ENCODE results near the gene CLPSL2. TPM values are rescaled to one million over a fixed set of nuclear protein-coding genes. Genes with fewer than 3 reads are reported as not detected.

CLPSL2 gene
- polyA plus RNA-seq, 1 experiment = not detected

- Histone ChIP-seq H3K27me3 (ENCODE audit: control insufficient read depth, insufficient read depth, low read length) (no peaks in the 10 kb centered on the region), H3K27ac (ENCODE audit: low read depth, low read length) (no peak overlapping the region), H3K9me3 (ENCODE audit: control insufficient read depth, insufficient read depth, low read length) (no peaks in the 10 kb centered on the region; the same call in 1 of the 2 replicates), H3K4me3 (ENCODE audit: low read depth, low read length) (no peak overlapping the region)
- TF ChIP-seq CTCF (IDR thresholded peaks at IDR 0.05; ENCODE audit: low read depth, low read length) = no peak
- ChIA-PET CTCF (interaction anchor here (0.7 kb wide), 1 partner anchor 44 kb away, joined by 3 read pairs; no protein-coding TSS in a partner anchor), POLR2A (no interaction called here)
- DNase-seq (ENCODE audit: low read depth, low spot score) = no peak
Measured at GRCh38 chr6:35729722-35730121, 46.7 kb upstream of the CLPSL2 start.

- Histone ChIP-seq H3K27me3 (ENCODE audit: control insufficient read depth, insufficient read depth, low read length) (no peaks in the 10 kb centered on the region), H3K4me3 (ENCODE audit: low read depth, low read length) (peak overlapping the region; percentile 38), H3K9me3 (ENCODE audit: control insufficient read depth, insufficient read depth, low read length) (no peaks in the 10 kb centered on the region; the same call in 1 of the 2 replicates), H3K27ac (ENCODE audit: low read depth, low read length) (no peak overlapping the region)
- DNase-seq (ENCODE audit: low read depth, low spot score) = no peak
- POLR2A ChIA-PET = interaction anchor here (1.5 kb wide), 1 partner anchor 61 kb away, joined by 4 read pairs; no protein-coding TSS in a partner anchor
- CTCF ChIA-PET = interaction anchor here (3.6 kb wide), 1 partner anchor 146 kb away, joined by 22 read pairs; no protein-coding TSS in a partner anchor
- no peak for TF ChIP-seq CTCF (IDR thresholded peaks at IDR 0.05; ENCODE audit: low read depth, low read length)
Measured at GRCh38 chr6:35730745-35731413, 45.5 kb upstream of the CLPSL2 start.

GRCh38 chr6:35731414-35731735, 45.0 kb upstream of the CLPSL2 start:
- H3K4me3 ChIP-seq (ENCODE audit: low read depth, low read length) = peak overlapping the region; percentile 73
- ChIA-PET CTCF (interaction anchor here (0.5 to 3.6 kb wide), 3 partner anchors 131 to 209 kb away, joined by 4 to 22 read pairs (median 6); no protein-coding TSS in a partner anchor), POLR2A (interaction anchor here (0.9 to 1.5 kb wide), 2 partner anchors 9 to 62 kb away, joined by 3 to 4 read pairs; no protein-coding TSS in a partner anchor)
- no peak for DNase-seq (ENCODE audit: low read depth, low spot score)
- H3K27ac ChIP-seq (ENCODE audit: low read depth, low read length) = peak overlapping the region; percentile 91
- TF ChIP-seq CTCF (IDR thresholded peaks at IDR 0.05; ENCODE audit: low read depth, low read length) = no peak
- H3K27me3 ChIP-seq (ENCODE audit: control insufficient read depth, insufficient read depth, low read length) = no peaks in the 10 kb centered on the region
- H3K9me3 ChIP-seq (ENCODE audit: control insufficient read depth, insufficient read depth, low read length) = no peaks in the 10 kb centered on the region; the same call in 1 of the 2 replicates

GRCh38 chr6:35731736-35732532, 44.5 kb upstream of the CLPSL2 start:
- TF ChIP-seq CTCF (IDR thresholded peaks at IDR 0.05; ENCODE audit: low read depth, low read length) = no peak
- Histone ChIP-seq H3K27me3 (ENCODE audit: control insufficient read depth, insufficient read depth, low read length) (no peaks in the 10 kb centered on the region), H3K9me3 (ENCODE audit: control insufficient read depth, insufficient read depth, low read length) (no peaks in the 10 kb centered on the region; the same call in 1 of the 2 replicates), H3K27ac (ENCODE audit: low read depth, low read length) (peak overlapping the region; percentile 91), H3K4me3 (ENCODE audit: low read depth, low read length) (peak overlapping the region; percentile 73)
- DNase-seq (ENCODE audit: low read depth, low spot score) = peak; percentile 45
- ChIA-PET POLR2A (interaction anchor here (0.6 to 1.5 kb wide), 4 partner anchors 10 to 63 kb away, joined by 3 to 4 read pairs (median 4); no protein-coding TSS in a partner anchor), CTCF (interaction anchor here (0.5 to 3.6 kb wide), 5 partner anchors 34 to 209 kb away, joined by 3 to 22 read pairs (median 4); no protein-coding TSS in a partner anchor)

Data from AG04450 (cell line).